Osteocyte (in vitro differentiated cells): ENCODE data around the gene HID1. TPM values are rescaled to one million over a fixed set of nuclear protein-coding genes. Genes with fewer than 3 reads are reported as not detected.
A peak's percentile ranks its signal among the peaks of the same experiment; 100 is the strongest.

Source experiments
- DNase-seq: peaks from one replicate; pipeline ENCODE4 v3.0.0; 2021; ENCODE audit warnings: mixed read lengths; ENCODE audit not compliant: unreplicated experiment; ENCODE audit errors: extremely low spot score
- H3K27ac Mint-ChIP-seq: one replicate; pipeline ENCODE4 v1.8.0; 2021; ENCODE audit warnings: mild to moderate bottlenecking, mixed read lengths; ENCODE audit not compliant: unreplicated experiment
- H3K27me3 Mint-ChIP-seq: one replicate; pipeline ENCODE4 v1.8.0; 2021; ENCODE audit warnings: mixed read lengths; ENCODE audit not compliant: unreplicated experiment
- H3K36me3 Mint-ChIP-seq: one replicate; pipeline ENCODE4 v1.8.0; 2021; ENCODE audit warnings: mixed read lengths; ENCODE audit not compliant: unreplicated experiment
- H3K4me1 Mint-ChIP-seq: one replicate; pipeline ENCODE4 v1.8.0; 2021; ENCODE audit warnings: mixed read lengths; ENCODE audit not compliant: unreplicated experiment
- H3K4me3 Mint-ChIP-seq: one replicate; pipeline ENCODE4 v1.8.0; 2021; ENCODE audit warnings: mild to moderate bottlenecking, moderate library complexity, mixed read lengths; ENCODE audit not compliant: unreplicated experiment
- H3K9me3 Mint-ChIP-seq: one replicate; pipeline ENCODE4 v1.8.0; 2021; ENCODE audit warnings: mixed read lengths; ENCODE audit not compliant: unreplicated experiment
- total RNA-seq: library from RNA; stranded (reverse); gene quantifications from 2 replicates; pipeline ENCODE4 v1.2.1, GENCODE V29; 2021
- TF ChIP-seq, protein P1 (sequence below): fragments of 200-600 bp; sonication (generic); IDR thresholded peaks from 2 replicates; pipeline ENCODE4 v1.5.0; 2021; ENCODE audit warnings: antibody characterized with exemption, mild to moderate bottlenecking, moderate library complexity

The HID1 gene
- total RNA-seq, 1 donor from 2014 or later = 10.1 TPM

DNA sequence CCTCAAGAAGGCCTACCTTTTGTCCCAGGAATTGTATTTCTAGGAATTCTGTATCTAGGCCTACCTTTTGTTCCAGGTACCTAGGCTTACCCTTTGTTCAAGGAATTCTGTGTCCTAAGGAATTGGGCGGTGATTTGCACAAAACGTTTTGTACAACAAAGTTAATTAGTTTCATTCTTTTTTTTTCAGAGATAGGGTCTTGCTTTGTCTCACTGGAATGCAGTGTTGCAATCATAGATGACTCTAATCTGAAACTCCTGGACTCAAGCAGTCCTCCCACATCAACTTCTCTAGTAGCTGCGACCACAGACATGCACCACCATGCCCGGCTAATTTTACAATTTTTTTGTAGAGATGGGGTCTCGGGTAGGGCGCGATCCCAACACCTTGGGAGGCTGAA, 21.9 kb upstream of the HID1 start:
- no peaks in the 10 kb centered on the region for H3K27me3 Mint-ChIP-seq
- H3K4me3 Mint-ChIP-seq = no peak overlapping the region
- H3K4me1 Mint-ChIP-seq = peaks cover 8% of the 10 kb centered on the region
- DNase-seq = no peak
- no peaks in the 10 kb centered on the region for H3K36me3 Mint-ChIP-seq
- H3K27ac Mint-ChIP-seq = no peak overlapping the region
- TF ChIP-seq, protein P1, sequence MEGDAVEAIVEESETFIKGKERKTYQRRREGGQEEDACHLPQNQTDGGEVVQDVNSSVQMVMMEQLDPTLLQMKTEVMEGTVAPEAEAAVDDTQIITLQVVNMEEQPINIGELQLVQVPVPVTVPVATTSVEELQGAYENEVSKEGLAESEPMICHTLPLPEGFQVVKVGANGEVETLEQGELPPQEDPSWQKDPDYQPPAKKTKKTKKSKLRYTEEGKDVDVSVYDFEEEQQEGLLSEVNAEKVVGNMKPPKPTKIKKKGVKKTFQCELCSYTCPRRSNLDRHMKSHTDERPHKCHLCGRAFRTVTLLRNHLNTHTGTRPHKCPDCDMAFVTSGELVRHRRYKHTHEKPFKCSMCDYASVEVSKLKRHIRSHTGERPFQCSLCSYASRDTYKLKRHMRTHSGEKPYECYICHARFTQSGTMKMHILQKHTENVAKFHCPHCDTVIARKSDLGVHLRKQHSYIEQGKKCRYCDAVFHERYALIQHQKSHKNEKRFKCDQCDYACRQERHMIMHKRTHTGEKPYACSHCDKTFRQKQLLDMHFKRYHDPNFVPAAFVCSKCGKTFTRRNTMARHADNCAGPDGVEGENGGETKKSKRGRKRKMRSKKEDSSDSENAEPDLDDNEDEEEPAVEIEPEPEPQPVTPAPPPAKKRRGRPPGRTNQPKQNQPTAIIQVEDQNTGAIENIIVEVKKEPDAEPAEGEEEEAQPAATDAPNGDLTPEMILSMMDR = no peak
- H3K9me3 Mint-ChIP-seq = no peaks in the 10 kb centered on the region

DNA sequence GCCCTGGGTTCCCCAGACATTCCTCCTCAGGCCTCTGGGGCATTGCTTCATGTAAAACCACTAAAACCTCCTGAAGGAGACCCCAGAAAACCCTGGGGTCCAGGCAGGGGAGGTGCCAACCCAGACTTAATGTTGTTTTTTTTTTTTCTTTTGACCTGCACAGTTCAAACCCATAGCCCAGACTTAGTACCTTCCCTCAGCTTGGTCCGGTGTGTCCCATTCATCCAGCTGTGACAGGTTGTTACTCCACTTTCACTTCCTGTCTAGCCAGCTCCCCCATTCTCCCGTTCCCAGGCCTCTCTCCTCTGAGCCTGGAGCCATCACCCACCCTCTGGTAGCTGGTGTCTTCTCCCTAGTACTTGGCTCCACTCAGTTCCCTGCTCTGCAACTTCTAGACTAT, 19.7 kb upstream of the HID1 start:
- no peaks in the 10 kb centered on the region for H3K36me3 Mint-ChIP-seq
- peaks cover 18% of the 10 kb centered on the region for H3K4me1 Mint-ChIP-seq

DNA sequence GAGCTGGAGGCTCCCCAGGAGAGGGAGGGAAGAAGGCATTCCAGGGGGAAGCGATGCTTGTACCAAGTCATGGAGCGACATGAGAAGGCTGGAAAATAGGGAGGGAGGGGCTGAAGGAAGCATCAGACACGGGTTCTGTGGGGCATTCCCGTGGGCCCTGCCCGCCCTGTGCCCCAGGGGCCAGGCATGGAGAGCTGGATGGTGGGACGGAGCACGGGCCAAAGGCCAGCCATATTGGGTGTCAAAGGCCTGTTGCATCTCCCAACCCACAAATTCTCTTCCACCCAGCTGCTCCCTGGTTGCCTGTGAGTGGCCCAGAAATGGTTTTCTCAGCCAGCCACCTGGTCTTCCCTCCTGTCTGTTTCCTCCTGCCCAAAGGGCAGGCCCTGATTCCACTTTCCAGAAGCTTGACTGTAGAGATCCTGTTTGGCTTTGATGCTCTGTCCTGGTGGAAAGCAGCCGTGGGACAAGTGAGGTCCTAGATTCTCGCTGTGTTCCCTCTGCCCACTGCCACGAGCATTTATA, 18.1 kb upstream of the HID1 start:
- no peak overlapping the region for H3K4me3 Mint-ChIP-seq
- TF ChIP-seq, protein P1 = no peak
- no peaks in the 10 kb centered on the region for H3K9me3 Mint-ChIP-seq
- no peaks in the 10 kb centered on the region for H3K27me3 Mint-ChIP-seq
- DNase-seq = no peak
- H3K27ac Mint-ChIP-seq = no peak overlapping the region
- no peaks in the 10 kb centered on the region for H3K36me3 Mint-ChIP-seq
- H3K4me1 Mint-ChIP-seq = peaks cover 22% of the 10 kb centered on the region

More for the DNA sequence above, 19.7 kb upstream of the HID1 start:
- H3K27me3 Mint-ChIP-seq = no peaks in the 10 kb centered on the region
- no peak for DNase-seq
- no peaks in the 10 kb centered on the region for H3K9me3 Mint-ChIP-seq
- TF ChIP-seq, protein P1 = no peak
- H3K27ac Mint-ChIP-seq = peak overlapping the region; percentile 28
- H3K4me3 Mint-ChIP-seq = no peak overlapping the region

DNA sequence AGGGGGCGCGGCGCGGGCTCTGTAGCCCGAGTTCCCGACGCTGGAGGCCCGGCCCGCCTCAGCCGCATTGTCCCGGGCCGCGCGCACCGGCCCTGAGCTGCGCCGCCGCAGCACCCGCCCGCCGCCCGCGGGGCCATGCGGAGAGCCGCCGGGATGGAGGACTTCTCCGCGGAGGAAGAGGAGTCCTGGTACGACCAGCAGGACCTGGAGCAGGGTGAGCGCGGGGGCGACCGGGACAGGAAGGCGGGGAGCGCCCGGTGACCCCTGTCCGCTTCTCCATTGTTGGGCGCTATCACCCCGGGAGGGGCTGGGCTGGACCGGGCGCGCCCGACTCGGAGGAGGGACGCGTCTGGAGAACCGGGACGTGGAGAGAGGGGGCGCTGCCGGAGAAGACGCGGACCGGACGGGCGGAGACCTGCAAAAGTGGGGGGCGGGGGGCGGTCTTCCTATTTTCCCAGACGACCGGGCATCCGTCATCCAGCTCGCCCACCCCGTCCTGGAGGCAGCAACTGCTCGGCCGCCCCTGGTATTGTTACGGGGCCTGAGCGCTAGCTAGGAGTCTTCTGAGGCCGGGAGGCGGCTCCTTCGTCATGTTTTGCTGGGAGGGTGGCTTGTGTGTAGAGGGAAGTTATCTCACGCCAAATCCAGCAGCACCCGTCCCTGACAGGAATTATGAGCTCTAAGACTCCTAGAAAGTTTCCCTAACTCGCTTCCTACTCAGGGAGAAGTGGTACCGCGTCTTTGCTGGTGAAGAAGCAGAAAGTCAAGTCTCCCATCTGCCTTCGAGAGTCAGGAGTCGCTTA, 15.6 kb upstream of the HID1 start:
- H3K27ac Mint-ChIP-seq = peak overlapping the region; percentile 97
- H3K4me1 Mint-ChIP-seq = peaks cover 22% of the 10 kb centered on the region
- peak overlapping the region; percentile 84 for H3K4me3 Mint-ChIP-seq
- H3K9me3 Mint-ChIP-seq = no peaks in the 10 kb centered on the region
- no peaks in the 10 kb centered on the region for H3K27me3 Mint-ChIP-seq
- DNase-seq = peak; percentile 91
- TF ChIP-seq, protein P1 = peak; percentile 55
- no peaks in the 10 kb centered on the region for H3K36me3 Mint-ChIP-seq

DNA sequence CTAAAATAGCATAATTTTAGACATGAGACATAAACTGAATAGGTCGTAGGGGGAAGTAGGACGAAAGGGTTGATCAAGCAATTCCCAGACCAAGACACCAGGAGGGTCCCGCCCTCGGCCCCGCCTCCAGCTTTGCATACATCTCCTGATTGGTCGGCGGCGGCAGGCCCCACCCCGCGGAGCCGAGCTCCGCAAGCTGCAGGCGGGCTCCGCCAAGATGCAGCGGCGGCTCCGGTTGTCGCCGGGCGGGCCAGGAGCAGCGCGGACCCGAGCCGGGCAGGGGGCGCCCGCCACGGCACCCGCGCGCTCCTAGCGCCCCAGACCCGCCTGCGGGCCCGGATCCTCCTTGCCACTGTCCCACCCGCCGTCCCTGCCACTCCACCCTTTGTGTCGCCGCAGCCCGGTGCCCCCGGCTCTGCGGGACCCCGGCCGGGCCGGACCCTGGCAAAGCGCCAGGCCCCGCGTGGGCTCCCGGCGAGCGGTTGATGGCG, 14.9 kb upstream of the HID1 start, which contains the start of gene CDR2L:
Gene CDR2L (plus strand): TSS at position 215 of the 491 bp plus-strand sequence. CDS start 412 bp downstream, outside the sequence.
- no peaks in the 10 kb centered on the region for H3K36me3 Mint-ChIP-seq

More for the DNA sequence above, 14.9 kb upstream of the HID1 start, which contains the start of gene CDR2L:
- Mint-ChIP-seq H3K9me3 (no peaks in the 10 kb centered on the region), H3K27me3 (no peaks in the 10 kb centered on the region), H3K27ac (peak within 1 kb of the TSS; percentile 97), H3K4me1 (peaks cover 22% of the 10 kb centered on the region), H3K4me3 (peak within 1 kb of the TSS; percentile 84)
- DNase-seq = peak; percentile 98
- TF ChIP-seq, protein P1 = no peak
